Tibial artery (tissue), 4 donors: ENCODE measurements around the gene TBC1D4.

Experiments
- DNase-seq, 2 donors: peaks; one replicate each; pipeline ENCODE4 v3.0.0-alpha.2; 2019
- H3K27ac ChIP-seq, 2 donors: fragments of 200-600 bp; sonication (generic) in 1 of 2; 1 replicate in 1 of 2; 2 replicates in 1 of 2; pipeline ENCODE4 v1.5.1; 2018 to 2019; ENCODE audit warnings: mild to moderate bottlenecking in 1 of 2
- H3K27me3 ChIP-seq, 2 donors: fragments of 200-600 bp; sonication (generic) in 1 of 2; one replicate each; pipeline versions ENCODE4 v1.5.1 to v1.6.0; 2016 to 2019
- H3K36me3 ChIP-seq, 3 donors: fragments of 200-600 bp; sonication (generic) in 2 of 3; one replicate each; pipeline ENCODE4 v1.5.1; 2016 to 2019; ENCODE audit warnings: mild to moderate bottlenecking in 2 of 3
- H3K4me1 ChIP-seq, 4 donors: fragments of 200-600 bp; sonication (generic) in 2 of 4; 1 replicate in 3 of 4; 2 replicates in 1 of 4; pipeline ENCODE4 v1.5.1; 2016 to 2019
- H3K4me3 ChIP-seq, 2 donors: fragments of 200-600 bp; sonication (generic) in 1 of 2; 1 replicate in 1 of 2; 2 replicates in 1 of 2; pipeline ENCODE4 v1.5.1; 2018 to 2019; ENCODE audit warnings: mild to moderate bottlenecking in 2 of 2
- H3K9me3 ChIP-seq, 3 donors: fragments of 200-600 bp; sonication (generic) in 1 of 3; one replicate each; pipeline ENCODE4 v1.5.1; 2016 to 2019
- intact Hi-C: fragments of 100-400 bp; cut with DNase I; formaldehyde crosslinking; loops from one replicate; pipeline ENCODE4 v1.15.0; 2023; ENCODE audit warnings: low total_unique reads
- TF ChIP-seq, protein P1 (sequence below), 2 experiments: fragments of 200-600 bp in 1 of 2; fragments of 450-650 bp in 1 of 2; IDR thresholded peaks; one replicate each; pipeline ENCODE4 v1.5.1; 2017 to 2019; ENCODE audit warnings: antibody characterized with exemption in 2 of 2, mild to moderate bottlenecking in 1 of 2, moderate library complexity in 1 of 2

The TBC1D4 gene

DNA sequence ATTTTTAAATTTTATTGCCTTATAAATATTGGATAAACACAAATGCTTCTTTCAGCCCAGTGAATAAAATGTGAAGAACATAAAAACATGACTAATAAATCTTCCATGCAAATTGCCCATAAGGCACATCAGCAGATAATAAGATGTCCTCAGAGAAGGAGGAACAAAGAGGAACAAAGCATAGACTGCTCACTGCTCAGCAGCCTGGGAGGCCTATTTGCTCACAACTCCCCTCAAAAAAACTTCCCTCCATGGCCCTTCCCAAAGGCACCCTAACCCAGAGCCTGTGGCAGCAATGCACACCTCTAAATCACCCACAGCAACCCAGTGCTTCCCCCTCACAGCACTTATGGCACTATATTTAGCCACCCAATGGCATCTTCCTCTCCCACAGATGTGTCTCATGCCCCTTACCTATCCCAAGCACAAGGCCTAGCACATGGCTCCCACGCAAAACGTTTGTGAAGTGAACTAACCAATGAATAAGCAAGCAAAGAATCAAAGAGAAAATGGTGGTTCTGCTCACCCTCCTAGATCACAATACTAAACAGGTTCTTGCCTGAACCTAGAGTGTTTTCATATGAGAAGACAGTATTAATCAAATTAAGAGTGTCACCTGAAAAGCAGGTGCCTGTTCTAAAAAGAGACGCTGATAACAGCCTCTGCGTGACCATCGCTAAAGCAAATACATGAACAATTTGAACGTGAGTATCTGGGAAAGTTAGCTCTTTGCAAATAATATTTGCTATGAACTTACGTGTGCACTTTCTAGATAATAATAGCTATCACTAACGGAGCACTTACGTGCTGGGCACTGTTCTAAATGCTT is 96.9 kb downstream of the TBC1D4 start:
- DNase-seq = no peak
- intact Hi-C loops = no loop called here
- no peak overlapping the region for H3K27ac ChIP-seq
- no peak overlapping the region for H3K4me3 ChIP-seq
- H3K9me3 ChIP-seq = no peaks in the 10 kb centered on the region
- no peaks in the 10 kb centered on the region for H3K4me1 ChIP-seq
- H3K36me3 ChIP-seq = no peaks in the 10 kb centered on the region
- H3K27me3 ChIP-seq = no peaks in the 10 kb centered on the region
- TF ChIP-seq, protein P1, sequence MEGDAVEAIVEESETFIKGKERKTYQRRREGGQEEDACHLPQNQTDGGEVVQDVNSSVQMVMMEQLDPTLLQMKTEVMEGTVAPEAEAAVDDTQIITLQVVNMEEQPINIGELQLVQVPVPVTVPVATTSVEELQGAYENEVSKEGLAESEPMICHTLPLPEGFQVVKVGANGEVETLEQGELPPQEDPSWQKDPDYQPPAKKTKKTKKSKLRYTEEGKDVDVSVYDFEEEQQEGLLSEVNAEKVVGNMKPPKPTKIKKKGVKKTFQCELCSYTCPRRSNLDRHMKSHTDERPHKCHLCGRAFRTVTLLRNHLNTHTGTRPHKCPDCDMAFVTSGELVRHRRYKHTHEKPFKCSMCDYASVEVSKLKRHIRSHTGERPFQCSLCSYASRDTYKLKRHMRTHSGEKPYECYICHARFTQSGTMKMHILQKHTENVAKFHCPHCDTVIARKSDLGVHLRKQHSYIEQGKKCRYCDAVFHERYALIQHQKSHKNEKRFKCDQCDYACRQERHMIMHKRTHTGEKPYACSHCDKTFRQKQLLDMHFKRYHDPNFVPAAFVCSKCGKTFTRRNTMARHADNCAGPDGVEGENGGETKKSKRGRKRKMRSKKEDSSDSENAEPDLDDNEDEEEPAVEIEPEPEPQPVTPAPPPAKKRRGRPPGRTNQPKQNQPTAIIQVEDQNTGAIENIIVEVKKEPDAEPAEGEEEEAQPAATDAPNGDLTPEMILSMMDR (IDR thresholded peaks at IDR 0.05) = no peak

GRCh38 chr13:75383064-75383715 is 98.8 kb downstream of the TBC1D4 start:
- Histone ChIP-seq H3K27ac (no peak overlapping the region), H3K9me3 (no peaks in the 10 kb centered on the region), H3K4me3 (no peak overlapping the region), H3K4me1 (no peaks in the 10 kb centered on the region), H3K27me3 (no peaks in the 10 kb centered on the region), H3K36me3 (no peaks in the 10 kb centered on the region)
- intact Hi-C loops = no loop called here
- no peak for DNase-seq
- TF ChIP-seq, protein P1 (IDR thresholded peaks at IDR 0.05) = no peak

GRCh38 chr13:75378301-75378700 is 103.7 kb downstream of the TBC1D4 start:
- Histone ChIP-seq H3K36me3 (no peaks in the 10 kb centered on the region), H3K4me3 (no peak overlapping the region), H3K4me1 (peaks cover 0 to 5% (median 0%) of the 10 kb centered on the region in 4 donors), H3K27me3 (no peaks in the 10 kb centered on the region), H3K9me3 (no peaks in the 10 kb centered on the region), H3K27ac (no peak overlapping the region)
- intact Hi-C loops = no loop called here
- TF ChIP-seq, protein P1 (IDR thresholded peaks at IDR 0.05) = no peak
- DNase-seq = no peak

DNA sequence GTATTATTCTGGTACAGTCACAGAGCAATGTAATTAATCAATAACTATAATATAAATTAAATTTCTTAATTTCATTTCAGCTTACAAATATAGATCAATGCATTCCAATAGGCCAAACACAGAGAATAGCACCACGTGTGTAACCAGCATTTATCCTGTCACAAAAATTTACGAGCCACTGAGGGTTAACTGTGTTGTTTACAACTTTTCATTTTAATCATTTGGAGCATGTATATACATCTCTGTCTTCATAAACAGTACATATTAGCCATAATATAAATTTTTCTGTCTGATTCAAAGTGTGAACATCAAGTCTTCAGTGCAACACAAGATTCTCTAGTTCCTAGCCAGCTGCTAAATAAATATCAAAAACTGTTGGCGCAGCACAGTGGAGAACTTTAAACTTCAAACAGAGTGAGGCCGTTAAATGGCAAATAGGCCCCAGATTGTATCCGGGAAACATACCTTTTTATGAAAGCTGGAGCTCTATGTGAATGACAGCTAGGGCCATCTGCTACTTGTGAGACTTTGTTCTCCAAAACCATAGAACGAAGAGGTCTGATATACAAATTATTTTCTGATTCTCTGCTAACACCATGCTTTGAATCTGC is 105.1 kb downstream of the TBC1D4 start:
- Histone ChIP-seq H3K4me1 (peaks cover 0 to 6% (median 0%) of the 10 kb centered on the region in 4 donors), H3K9me3 (no peaks in the 10 kb centered on the region), H3K36me3 (no peaks in the 10 kb centered on the region), H3K4me3 (no peak overlapping the region), H3K27me3 (no peaks in the 10 kb centered on the region), H3K27ac (no peak overlapping the region)
- no peak for DNase-seq
- intact Hi-C loops = no loop called here
- TF ChIP-seq, protein P1 (IDR thresholded peaks at IDR 0.05) = no peak

GRCh38 chr13:75375329-75375728 is 106.6 kb downstream of the TBC1D4 start:
- no peak overlapping the region for H3K27ac ChIP-seq
- H3K4me1 ChIP-seq = peaks cover 0 to 6% (median 0%) of the 10 kb centered on the region in 4 donors
- H3K9me3 ChIP-seq = no peaks in the 10 kb centered on the region
- TF ChIP-seq, protein P1 (IDR thresholded peaks at IDR 0.05) = no peak
- H3K36me3 ChIP-seq = no peaks in the 10 kb centered on the region
- no peaks in the 10 kb centered on the region for H3K27me3 ChIP-seq
- intact Hi-C loops = no loop called here
- no peak overlapping the region for H3K4me3 ChIP-seq
- no peak for DNase-seq
